ENCODE results near the gene DAB1. TPM values are rescaled to one million over a fixed set of nuclear protein-coding genes. Genes with fewer than 3 reads are reported as not detected.

Gene DAB1
- total RNA-seq, 4 donors from 2014 or later = 0.48 to 1.1 (median 0.70) TPM

- no peak for TF ChIP-seq CTCF (IDR thresholded peaks at IDR 0.05)
- ATAC-seq (ENCODE audit: low FRiP score) (no peak), DNase-seq (ENCODE audit: low spot score) (no peak)
These were observed 96.5 kb downstream of the DAB1 start for GRCh38 chr1:57327336-57327735.

GRCh38 chr1:57325536-57325935 is 98.3 kb downstream of the DAB1 start:
- no peak for TF ChIP-seq CTCF (IDR thresholded peaks at IDR 0.05)
- no peak for ATAC-seq (ENCODE audit: low FRiP score)
- no peak for DNase-seq (ENCODE audit: low spot score)

- no peak for ATAC-seq (ENCODE audit: low FRiP score)
- no peak for TF ChIP-seq CTCF (IDR thresholded peaks at IDR 0.05)
- no peak for DNase-seq (ENCODE audit: low spot score)
These were observed 98.7 kb downstream of the DAB1 start for GRCh38 chr1:57325117-57325516.

GRCh38 chr1:57324388-57324787 is 99.5 kb downstream of the DAB1 start:
- no peak for TF ChIP-seq CTCF (IDR thresholded peaks at IDR 0.05)
- ATAC-seq (ENCODE audit: low FRiP score) (no peak), DNase-seq (ENCODE audit: low spot score) (no peak)

GRCh38 chr1:57321776-57322175 is 102.1 kb downstream of the DAB1 start:
- no peak for TF ChIP-seq CTCF (IDR thresholded peaks at IDR 0.05)
- DNase-seq (ENCODE audit: low spot score) = no peak
- no peak for ATAC-seq (ENCODE audit: low FRiP score)

GRCh38 chr1:57319791-57320190 is 104.1 kb downstream of the DAB1 start:
- DNase-seq (ENCODE audit: low spot score) (no peak), ATAC-seq (ENCODE audit: low FRiP score) (no peak)
- TF ChIP-seq CTCF (IDR thresholded peaks at IDR 0.05) = no peak

- TF ChIP-seq CTCF (IDR thresholded peaks at IDR 0.05) = no peak
- ATAC-seq (ENCODE audit: low FRiP score) = no peak
These were observed 104.7 kb downstream of the DAB1 start for GRCh38 chr1:57319165-57319564.

More at GRCh38 chr1:57319165-57319564, 104.7 kb downstream of the DAB1 start:
- no peak for DNase-seq (ENCODE audit: low spot score)

All from omental fat pad (tissue), 4 donors.